COR-L47 (cell line): ENCODE data around the gene HOXB6.

ENCODE experiments used
- DNase-seq: peaks from one replicate; lab custom pipeline; 2025; lab: John Stamatoyannopoulos, UW

The HOXB6 gene

GRCh38 chr17:48565925-48566710 lies 38.7 kb downstream of the HOXB6 start:
- DNase-seq, result no peak

GRCh38 chr17:48565022-48565554 lies 39.7 kb downstream of the HOXB6 start:
- DNase-seq, result no peak

- DNase-seq, result peak; percentile 28
Observed at GRCh38 chr17:48564188-48565021, 40.4 kb downstream of the HOXB6 start.

GRCh38 chr17:48563867-48564187 lies 41.0 kb downstream of the HOXB6 start:
- DNase-seq, result no peak

GRCh38 chr17:48563385-48563838 lies 41.4 kb downstream of the HOXB6 start:
- DNase-seq, result no peak

- no peak for DNase-seq
Observed at GRCh38 chr17:48562934-48563333, 41.9 kb downstream of the HOXB6 start.

- DNase-seq, result no peak
Observed at GRCh38 chr17:48561884-48562810, 42.6 kb downstream of the HOXB6 start.

GRCh38 chr17:48559840-48560817 lies 44.7 kb downstream of the HOXB6 start:
- no peak for DNase-seq

GRCh38 chr17:48559122-48559839 lies 45.5 kb downstream of the HOXB6 start:
- DNase-seq, result no peak

- no peak for DNase-seq
Observed at GRCh38 chr17:48558831-48559121, 46.0 kb downstream of the HOXB6 start.

- DNase-seq, result no peak
Observed at GRCh38 chr17:48558057-48558830, 46.5 kb downstream of the HOXB6 start.

GRCh38 chr17:48556576-48557401 lies 48.0 kb downstream of the HOXB6 start:
- DNase-seq, result no peak

GRCh38 chr17:48556229-48556575 lies 48.6 kb downstream of the HOXB6 start:
- DNase-seq, result no peak

GRCh38 chr17:48555258-48556228 lies 49.2 kb downstream of the HOXB6 start:
- DNase-seq, result peak; percentile 26

GRCh38 chr17:48554412-48555257 lies 50.2 kb downstream of the HOXB6 start:
- no peak for DNase-seq

- DNase-seq, result no peak
Observed at GRCh38 chr17:48553826-48554225, 51.0 kb downstream of the HOXB6 start.

- DNase-seq, result no peak
Observed at GRCh38 chr17:48553190-48553547, 51.6 kb downstream of the HOXB6 start.
